CD4-positive, alpha-beta T cell treated with Interleukin-1 beta for 1 hour (primary cell): Measurements from ENCODE around the gene GJC1.
A peak's percentile ranks its signal among the peaks of the same experiment; 100 is the strongest.

Experiments
- DNase-seq, 2 donors: peaks; one replicate each; pipeline ENCODE4 v3.0.0-alpha.2; 2020 to 2022

GJC1 gene

GRCh38 chr17:44775838-44776621 lies 54.1 kb downstream of the GJC1 start:
- no peak for DNase-seq

GRCh38 chr17:44775136-44775837 lies 54.8 kb downstream of the GJC1 start:
- peak; percentile 98 to 99 for DNase-seq

DNA sequence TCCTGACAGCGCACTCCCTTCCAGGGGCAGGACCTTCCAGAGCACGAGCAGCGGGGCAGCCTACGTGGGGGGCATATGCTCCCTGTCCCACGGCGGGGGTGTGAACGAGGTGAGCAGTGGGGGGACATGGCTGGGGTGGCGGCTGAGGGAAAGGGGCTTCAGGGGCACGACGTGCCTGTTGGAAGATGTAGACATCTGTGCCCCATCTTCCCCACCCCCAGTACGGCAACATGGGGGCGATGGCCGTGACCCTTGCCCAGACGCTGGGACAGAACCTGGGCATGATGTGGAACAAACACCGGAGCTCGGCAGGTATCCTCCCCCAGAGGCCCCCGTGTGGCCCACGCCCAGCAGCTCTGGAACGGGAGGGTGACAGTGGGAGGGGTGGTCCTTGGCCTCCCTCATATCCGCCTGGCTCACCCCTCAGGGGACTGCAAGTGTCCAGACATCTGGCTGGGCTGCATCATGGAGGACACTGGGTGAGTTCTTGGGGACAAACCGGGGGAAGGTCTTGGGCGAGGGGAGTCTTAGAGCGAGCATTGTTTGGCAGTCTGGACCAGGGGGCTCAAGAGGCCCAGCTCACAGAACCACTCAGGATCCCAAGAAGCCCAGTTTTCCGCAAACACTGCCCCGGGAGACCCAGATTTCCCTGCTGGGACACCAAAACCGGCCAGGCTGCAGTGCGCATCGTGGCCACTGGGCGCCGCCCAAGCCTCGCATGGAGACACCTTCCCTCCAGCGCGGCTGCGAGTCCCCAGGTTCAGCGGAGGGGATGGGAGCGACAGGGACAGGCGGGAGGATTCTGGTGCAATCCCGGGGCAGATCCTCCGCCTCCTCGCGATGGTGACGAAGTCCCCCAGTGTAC lies 55.6 kb downstream of the GJC1 start:
- peak; percentile 78 to 83 for DNase-seq

GRCh38 chr17:44773140-44773539 lies 56.9 kb downstream of the GJC1 start:
- DNase-seq = no peak

DNA sequence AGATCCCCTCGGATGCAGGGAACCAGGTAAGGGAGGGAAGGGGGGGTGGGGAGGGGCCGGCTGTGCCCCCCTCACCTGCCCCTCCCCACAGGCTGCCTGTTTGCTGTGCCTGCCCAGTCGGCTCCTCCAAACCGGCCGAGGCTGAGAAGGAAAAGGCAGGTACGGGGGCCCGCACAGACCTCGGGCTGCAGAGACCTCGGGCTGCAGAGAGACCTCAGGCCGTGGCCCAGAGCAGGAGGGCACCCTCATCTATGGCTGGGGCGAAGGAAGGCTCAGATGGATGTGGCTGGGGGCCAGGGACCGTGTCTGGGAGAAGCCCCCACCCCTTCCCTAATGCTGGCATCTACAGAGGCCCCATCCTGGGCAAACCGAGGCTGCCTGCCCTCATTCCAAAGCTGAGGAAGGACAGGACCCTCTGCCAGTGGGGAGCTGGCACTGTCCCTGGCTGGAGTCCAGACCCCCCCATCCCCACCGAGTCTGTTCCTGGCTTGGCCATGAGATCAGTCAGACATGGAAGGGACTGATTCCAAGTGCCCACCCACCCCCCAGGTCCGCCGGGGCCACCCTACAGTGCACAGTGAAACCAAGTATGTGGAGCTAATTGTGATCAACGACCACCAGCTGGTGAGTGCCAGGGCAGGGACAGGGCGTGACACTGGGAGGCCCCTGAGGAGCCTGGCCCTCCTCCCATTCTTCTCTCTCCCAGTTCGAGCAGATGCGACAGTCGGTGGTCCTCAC lies 57.6 kb downstream of the GJC1 start:
- no peak for DNase-seq

- DNase-seq = no peak
Measured at GRCh38 chr17:44770166-44770925, 59.7 kb downstream of the GJC1 start.

- DNase-seq = no peak
Measured at GRCh38 chr17:44769647-44770084, 60.4 kb downstream of the GJC1 start.

DNA sequence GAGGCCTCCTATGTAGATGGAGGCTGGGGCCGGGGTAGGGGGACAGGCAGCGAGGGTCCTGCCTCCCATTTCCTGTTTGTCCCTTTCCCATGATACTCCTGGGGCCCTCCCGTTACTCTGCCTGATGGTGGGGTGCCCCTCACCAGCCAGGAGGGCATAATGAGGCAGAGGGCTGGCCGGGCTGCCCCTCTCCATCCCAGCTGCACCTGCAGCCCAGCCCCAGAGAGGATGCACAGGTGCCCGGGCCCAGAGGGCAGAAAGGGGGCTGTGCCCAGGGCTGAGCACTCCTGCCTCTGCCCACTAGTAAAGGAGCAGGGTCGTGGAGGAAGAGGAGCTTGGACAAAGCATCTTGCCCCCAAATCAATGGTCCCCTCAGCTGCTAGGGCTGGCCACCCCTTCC lies 60.9 kb downstream of the GJC1 start:
- DNase-seq = no peak

- no peak for DNase-seq
Measured at GRCh38 chr17:44768505-44769142, 61.5 kb downstream of the GJC1 start.

GRCh38 chr17:44767493-44767892 lies 62.6 kb downstream of the GJC1 start:
- DNase-seq = no peak

GRCh38 chr17:44766409-44767038 lies 63.6 kb downstream of the GJC1 start:
- DNase-seq = no peak

DNA sequence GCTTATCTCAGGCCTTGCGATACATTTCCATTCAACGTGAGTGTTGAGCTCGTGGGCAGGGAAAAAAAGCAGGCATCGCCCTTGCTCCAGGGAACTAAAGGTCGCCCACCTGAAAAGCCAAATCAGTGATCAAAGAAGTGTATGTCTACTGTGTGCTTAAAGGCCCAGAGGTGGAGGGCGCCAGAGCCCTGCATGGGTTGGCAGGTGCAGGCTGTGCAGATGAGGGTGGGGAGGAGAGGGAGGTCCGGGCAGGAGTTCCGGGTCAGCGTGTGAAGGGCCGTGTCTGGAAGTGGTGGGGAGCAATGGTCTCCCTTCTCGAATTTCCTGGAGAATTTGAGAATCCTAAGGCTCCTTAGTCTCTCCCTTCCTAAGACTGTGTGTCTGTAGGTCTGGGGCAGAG lies 64.1 kb downstream of the GJC1 start:
- DNase-seq = no peak

DNA sequence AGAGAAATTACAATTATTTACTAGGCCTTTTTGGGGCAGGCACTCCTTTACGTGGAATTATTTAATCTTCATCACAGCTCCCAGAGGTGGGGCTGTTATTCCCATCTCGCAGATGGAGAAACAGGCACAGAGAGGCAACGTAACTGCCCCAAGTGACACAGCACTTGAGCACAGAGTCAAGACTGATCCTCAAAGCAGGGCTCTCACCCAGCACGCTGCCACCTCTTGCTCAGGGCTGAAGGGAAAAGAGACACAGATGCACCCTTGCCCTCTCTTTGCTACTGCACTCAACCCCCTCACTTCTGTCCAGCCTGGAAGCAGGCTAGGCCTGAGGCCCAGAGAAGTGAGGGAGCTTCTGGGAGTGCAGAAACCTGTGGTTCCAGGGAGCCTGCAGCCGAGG lies 66.9 kb downstream of the GJC1 start:
- no peak for DNase-seq

GRCh38 chr17:44761932-44762810 lies 67.9 kb downstream of the GJC1 start:
- no peak for DNase-seq

DNA sequence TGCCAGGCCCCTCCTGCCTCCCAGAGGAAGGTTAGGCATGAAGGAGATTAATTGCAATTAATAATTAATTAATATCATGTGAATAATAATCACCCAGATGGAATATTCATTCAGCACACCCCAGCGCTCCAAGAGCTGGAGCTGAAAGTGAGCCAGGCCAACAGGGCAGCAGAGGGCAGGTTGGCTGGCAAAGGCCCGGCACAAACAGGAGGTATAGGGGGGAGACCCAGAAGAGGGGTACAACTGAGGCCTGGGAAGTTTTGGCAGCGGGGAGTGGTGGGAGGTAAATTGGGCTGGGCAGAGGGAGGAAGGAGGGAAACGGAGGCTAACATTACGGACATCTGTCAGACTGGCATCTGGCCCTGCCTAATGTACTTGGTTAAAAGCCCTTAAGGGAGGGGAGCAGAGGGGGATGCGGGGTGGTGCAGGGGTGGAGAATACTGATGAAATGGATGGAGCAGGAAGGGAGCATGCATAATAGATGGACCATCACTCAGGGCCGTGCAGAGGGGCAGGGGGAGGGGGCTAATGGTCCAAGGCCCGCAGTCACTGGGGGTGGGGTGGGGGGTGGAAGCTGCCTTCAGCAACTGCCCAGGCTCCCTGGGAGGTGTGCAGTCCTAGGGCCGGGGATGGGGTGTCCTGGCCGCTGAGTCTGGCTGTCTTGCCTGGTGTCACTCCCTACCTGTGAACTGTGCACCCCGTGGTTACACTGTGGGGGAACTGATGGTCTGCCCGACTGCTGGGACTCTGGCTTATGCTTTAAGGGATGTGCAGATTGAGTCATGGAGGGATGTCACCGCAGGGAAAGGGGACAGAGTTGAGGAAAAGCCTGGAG lies 69.4 kb downstream of the GJC1 start:
- no peak for DNase-seq

- no peak for DNase-seq
Measured at GRCh38 chr17:44759916-44760243, 70.2 kb downstream of the GJC1 start.

DNA sequence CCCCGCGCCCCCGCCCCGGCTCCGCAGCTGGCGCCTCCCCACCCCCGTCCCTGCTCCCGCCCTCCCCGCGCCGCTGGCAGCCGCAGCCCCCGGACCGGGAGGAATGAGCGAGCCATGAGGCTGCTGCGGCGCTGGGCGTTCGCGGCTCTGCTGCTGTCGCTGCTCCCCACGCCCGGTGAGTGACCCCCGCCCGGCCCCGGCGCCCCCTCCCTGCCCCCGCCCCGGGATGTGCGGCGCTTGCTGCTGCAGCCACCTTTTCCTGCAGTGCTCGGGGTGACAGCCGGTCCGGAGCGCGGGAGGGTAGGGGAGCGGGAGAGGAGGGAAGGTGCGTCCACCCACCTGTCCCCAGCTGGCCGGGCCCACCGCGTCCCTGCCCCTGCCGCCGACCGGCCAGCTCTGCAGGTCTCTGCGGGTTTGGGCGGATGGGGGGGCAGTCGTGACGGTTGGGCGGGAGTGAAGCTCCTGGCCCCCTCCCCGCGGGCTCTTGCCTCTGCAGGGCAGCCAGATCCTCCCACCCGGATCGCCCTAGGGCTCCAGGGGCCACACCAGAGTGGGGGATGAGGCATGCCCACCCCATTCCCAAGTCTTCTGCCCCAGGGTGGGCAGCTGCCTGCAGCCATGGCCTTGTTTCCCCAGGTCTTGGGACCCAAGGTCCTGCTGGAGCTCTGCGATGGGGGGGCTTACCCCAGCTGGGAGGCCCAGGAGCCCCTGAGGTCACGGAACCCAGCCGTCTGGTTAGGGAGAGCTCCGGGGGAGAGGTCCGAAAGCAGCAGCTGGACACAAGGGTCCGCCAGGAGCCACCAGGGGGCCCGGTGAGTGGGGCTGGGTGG lies 70.8 kb downstream of the GJC1 start:
- no peak for DNase-seq
